M059J (cell line): ENCODE data around the gene B3GALT6. TPM values are rescaled to one million over a fixed set of nuclear protein-coding genes. Genes with fewer than 3 reads are reported as not detected.

Source experiments
- DNase-seq: peaks from one replicate; pipeline ENCODE4 v3.0.0-alpha.2; 2012; ENCODE audit warnings: low read depth
- total RNA-seq: library from RNA; depleted of rRNA; stranded (reverse); fragments of >200 nt; shearing (Covaris generic); gene quantifications from 2 replicates; pipeline ENCODE4 v1.2.3, GENCODE V29; 2014

B3GALT6 gene
- total RNA-seq, 1 experiment from 2014 or later: 30.1 TPM

- DNase-seq: no peak
These were observed 30.7 kb downstream of the B3GALT6 start for GRCh38 chr1:1262758-1263157.

- no peak for DNase-seq
These were observed 32.0 kb downstream of the B3GALT6 start for GRCh38 chr1:1264026-1264425.

GRCh38 chr1:1264868-1265272 lies 32.8 kb downstream of the B3GALT6 start:
- DNase-seq: peak; percentile 99

DNA sequence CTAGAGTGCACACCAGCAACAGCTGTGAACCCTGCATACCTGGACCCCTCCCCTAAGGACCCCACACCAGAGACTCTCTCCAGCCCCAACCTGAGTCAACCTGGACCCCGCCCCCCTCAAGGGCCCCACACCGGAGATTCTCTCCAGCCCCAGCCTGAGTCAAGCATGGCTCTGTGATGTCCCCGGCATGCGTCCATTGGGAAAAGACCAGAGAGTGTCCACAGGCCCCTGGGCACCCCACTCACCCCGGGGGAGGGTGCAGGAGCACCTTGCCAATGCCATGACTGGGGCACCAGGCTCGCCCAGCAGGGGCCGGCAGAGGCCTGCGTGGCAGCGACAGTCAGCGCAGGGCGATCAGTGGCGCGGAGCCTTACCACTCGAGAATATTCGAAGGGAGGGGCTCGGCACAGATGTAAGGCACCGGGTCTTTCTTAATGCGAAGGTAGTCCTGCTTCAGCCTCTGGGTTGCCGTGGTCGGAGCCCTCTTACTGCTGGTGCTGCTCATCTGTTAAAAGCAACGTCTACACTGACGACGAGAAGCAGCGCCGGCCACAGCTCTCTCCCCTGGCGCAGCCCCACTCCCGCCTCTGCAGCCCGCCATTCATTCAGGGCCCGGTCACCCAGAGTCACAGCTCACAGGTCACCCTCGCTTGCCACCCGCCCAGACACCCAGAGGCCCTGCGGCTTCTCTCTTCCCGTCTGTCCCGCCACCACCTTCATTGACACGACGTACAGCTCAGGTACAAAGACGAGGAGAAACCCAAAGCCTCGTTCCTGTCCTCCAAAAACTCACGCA lies 35.6 kb downstream of the B3GALT6 start:
- no peak for DNase-seq

- DNase-seq: no peak
These were observed 36.2 kb downstream of the B3GALT6 start for GRCh38 chr1:1268284-1268682.

- no peak for DNase-seq
These were observed 38.8 kb downstream of the B3GALT6 start for GRCh38 chr1:1270813-1271212.

- DNase-seq: no peak
These were observed 40.5 kb downstream of the B3GALT6 start for GRCh38 chr1:1272341-1273208.

DNA sequence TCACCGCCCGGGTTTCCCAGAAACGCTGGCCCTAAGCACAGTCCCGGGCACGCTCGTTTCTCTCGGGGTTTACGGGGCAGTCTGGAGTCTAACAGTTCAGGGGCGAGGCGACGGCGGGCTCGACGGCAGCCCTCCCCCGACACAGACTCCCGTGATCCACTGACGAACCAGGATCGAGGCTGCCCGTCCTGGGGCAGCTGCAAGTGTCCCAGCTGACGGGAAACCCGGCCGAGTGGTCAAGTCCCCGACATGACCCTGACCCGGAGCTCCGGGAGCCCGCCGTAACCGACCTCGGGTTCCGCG lies 41.1 kb downstream of the B3GALT6 start:
- no peak for DNase-seq

- DNase-seq: peak; percentile 79
These were observed 41.7 kb downstream of the B3GALT6 start, which contains the start of gene UBE2J2 for GRCh38 chr1:1273512-1274298. Gene UBE2J2, minus strand, starts transcription at chr1:1273854. Its CDS starts 5,862 bp downstream, at chr1:1267992.

DNA sequence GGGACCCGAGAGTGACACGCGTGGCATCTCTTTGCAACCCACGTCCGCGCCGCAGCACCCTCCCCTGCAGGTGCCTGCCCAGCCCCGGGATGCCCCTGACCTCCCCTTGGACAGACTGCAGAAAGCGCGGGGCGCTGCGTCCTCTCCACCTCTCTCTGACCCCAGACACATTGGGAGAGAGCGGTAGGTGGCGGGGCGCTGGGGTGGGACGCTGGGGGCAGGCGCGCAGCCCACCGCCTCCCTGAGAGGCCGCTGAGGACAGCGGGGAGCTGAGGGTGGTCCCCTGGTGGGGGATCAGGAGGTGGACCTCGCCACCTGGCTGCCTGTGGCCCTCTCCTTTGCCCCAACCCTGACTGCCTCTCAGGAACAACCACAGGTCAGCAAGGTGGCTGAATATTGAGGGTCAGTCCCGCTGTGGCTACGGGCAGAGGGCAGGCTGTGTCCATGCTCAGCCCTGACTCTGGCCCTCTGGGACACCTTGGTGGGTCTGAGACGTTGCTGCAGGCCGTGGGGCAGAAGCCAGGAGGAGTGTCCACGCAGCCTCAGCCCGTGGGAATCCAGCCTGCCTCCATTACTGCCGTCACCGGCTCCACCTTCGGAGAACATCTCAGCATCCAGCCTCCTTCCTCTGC lies 42.4 kb downstream of the B3GALT6 start:
- DNase-seq: no peak

GRCh38 chr1:1274931-1275431 lies 42.9 kb downstream of the B3GALT6 start:
- no peak for DNase-seq

GRCh38 chr1:1275836-1276235 lies 43.8 kb downstream of the B3GALT6 start:
- no peak for DNase-seq

DNA sequence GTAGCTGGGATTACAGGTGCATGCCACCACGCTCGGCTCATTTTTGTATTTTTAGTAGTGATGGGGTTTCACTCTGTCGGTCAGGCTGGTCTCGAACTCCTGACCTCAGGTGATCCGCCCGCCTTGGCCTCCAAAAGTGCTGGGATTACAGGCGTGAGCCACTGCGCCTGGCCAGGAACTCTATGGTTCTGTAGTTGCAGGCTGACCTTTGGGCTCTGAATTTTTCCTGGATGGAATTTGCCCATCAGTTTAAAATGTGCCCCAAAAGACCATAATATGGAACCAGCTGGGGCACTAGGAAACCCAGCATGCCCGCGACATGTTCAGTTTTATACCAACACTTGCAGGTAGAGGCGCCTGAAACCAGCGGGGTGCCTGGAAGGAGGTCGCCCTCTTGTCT lies 46.6 kb downstream of the B3GALT6 start:
- no peak for DNase-seq

DNA sequence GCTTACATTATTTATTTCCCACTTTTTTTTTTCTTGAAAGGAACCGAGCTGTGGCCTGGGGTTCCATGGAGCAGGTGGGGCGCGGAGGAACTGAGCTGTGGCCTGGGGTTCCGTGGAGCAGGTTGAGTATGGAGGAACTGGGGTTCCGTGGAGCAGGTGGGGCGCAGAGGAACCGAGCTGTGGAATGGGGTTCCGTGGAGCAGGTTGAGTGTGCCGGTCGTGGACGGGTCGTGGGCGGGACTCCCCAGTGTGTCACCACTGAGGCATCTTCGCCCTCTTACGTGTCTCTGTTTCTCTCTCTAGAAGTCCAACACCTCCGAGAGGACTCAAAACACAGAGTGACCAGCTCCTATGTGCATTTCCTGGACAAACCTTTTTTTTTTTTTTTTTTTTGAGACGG lies 47.0 kb downstream of the B3GALT6 start:
- no peak for DNase-seq

DNA sequence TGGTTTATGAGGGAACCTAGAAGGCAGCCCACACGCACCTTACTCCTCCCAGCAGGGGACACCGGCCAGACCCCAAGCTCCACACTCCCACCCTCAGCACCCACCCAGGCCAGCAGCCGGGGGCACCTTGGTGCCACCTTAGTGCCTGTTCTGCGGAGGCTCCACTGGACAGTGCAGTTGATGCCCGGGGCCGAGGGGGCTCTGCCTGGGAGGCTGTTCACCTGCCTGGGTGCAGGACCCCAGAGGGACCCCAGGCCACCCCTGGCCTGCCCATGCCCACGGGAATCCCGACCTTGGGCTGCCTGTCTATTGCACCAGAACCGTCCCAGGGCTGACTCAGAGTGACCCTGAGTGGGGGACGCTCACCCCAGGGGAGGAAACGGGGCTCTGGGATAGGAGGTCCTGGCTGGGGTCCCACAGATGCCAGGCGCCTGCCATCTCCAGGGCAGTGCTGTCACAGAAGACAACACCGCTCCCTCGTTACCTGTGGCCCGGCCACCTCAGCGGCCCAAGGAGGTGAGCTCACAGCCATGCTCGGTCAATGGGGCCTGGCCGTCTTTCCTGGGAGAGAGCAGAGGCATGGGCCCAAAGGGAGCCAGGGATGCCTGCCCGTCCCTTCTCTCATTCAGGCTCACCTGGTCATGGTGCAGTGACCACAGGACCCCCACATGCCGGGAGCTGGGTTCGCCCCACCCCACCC lies 48.9 kb downstream of the B3GALT6 start:
- no peak for DNase-seq

GRCh38 chr1:1281533-1282321 lies 49.7 kb downstream of the B3GALT6 start:
- DNase-seq: peak; percentile 84

- peak; percentile 76 for DNase-seq
These were observed 51.0 kb downstream of the B3GALT6 start for GRCh38 chr1:1282998-1283397.

GRCh38 chr1:1283821-1284220 lies 51.8 kb downstream of the B3GALT6 start:
- peak; percentile 36 for DNase-seq
